ENCODE results near the gene TSHR.
A peak's percentile ranks its signal among the peaks of the same experiment; 100 is the strongest.
"Not testable (repeated sequence)": the region's sequence is repeated elsewhere in the genome, so short reads cannot be mapped to it uniquely, and the experiment has no call there.

The TSHR gene

DNA sequence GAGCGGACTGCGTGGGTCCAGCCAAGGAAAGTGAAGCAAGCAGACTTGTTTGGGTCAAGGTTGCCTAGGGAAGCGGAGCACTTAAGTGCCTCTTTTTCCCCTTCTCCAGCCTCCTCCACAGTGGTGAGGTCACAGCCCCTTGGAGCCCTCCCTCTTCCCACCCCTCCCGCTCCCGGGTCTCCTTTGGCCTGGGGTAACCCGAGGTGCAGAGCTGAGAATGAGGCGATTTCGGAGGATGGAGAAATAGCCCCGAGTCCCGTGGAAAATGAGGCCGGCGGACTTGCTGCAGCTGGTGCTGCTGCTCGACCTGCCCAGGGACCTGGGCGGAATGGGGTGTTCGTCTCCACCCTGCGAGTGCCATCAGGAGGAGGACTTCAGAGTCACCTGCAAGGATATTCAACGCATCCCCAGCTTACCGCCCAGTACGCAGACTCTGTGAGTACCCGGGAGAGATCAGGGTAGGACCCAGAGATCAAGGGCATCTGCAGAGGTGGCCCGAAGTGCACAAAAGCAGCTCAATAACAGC, at the start of gene TSHR:
TSHR (plus strand) TSS at position 206 of the 526 bp plus-strand sequence; CDS start at position 266, 60 bp downstream.
- no peak for DNase-seq (ENCODE audit: low read depth)

DNA sequence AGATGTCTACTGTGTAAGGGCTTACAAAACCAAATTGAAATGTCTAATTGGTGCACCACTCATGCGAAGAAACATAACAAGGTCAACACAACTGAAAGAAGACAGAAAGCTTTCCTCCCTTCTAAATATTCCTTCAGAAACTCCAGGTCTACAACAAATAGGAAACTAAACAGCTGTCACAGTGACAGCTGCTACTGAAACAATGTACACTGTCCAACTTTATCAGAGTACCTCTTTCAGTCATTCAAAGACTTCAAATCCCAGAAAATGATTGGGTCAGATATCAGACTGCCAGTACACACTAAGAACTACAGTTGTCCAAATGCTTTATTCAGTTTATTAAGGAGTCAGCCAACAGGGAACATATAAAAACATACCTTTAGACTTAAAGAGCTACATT, 49.1 kb upstream of the TSHR start:
- no peak for DNase-seq (ENCODE audit: low read depth)

DNA sequence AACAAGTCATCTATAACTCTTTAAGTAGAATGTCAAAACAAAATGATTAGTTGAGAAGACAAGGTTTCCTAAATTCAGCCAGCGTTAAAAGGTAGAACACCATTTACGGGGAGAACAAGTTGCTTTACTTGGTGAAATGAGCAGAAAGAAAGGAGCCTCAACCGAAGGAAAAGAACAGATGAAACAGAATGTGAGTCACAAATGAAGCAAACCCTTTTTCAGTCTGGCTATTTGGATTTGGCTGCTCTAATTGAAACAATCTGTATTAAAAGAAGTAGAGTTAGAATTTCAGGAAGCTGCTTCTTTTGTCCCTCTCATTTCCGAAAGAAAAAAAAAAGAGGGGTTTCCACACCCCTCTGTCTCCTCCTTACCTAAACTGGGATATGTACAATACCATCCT, 48.5 kb upstream of the TSHR start:
- DNase-seq (ENCODE audit: low read depth), result no peak

DNA sequence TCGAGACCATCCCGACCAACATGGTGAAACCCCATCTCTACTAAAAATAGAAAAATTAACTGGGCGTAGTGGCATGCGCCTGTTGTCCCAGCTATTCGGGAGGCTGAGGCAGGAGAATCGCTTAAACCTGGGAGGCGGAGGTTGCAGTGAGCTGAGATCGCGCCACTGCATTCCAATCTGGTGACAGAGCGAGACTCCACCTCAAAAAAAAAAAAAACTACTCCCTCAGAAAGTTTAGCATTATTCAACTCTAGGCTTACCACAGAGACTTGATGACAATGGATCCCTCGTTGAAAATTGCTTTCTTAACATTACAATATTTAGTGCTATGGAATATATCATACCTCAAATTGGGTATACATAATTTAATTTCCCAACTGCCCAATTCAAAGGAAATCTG, 43.4 kb upstream of the TSHR start:
- DNase-seq (ENCODE audit: low read depth), result not testable (repeated sequence)

DNA sequence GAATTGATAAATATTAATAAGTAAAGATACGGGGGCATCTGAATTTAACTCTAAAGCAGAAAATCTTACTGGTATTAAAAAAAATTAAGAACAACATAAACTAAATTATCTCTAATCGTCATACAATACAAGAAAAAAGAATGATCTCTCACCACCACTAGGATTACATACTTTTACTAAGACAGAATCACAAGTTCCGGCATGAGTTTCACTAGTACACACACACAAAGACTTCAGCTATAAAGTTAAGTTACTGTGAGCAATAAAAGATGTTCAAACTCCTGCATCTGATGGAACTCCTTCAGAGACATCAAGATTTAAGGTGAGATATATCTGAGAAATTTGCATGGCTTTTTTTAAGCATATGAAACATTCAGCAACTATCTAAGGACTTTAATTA, 35.8 kb upstream of the TSHR start:
- DNase-seq (ENCODE audit: low read depth), result no peak

DNA sequence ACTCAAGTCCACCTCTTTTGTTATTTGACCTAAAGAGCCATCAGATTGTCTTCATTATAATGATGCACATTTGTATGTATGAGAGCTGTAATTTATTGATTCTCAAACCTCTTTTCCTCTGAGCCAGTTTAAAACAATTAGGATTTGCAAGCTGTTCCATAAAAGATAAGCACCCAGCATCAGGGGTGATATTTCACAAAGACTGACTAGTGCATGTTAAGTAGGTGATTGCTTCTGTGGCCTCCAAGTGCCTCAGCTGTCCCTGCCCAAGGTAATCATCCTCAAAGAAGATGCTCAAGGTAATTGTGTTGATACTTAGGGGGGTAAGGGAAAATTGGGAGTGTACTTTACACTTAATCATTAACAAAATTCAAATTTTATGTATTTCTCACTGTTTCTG, 32.1 kb upstream of the TSHR start:
- DNase-seq (ENCODE audit: low read depth), result no peak

DNA sequence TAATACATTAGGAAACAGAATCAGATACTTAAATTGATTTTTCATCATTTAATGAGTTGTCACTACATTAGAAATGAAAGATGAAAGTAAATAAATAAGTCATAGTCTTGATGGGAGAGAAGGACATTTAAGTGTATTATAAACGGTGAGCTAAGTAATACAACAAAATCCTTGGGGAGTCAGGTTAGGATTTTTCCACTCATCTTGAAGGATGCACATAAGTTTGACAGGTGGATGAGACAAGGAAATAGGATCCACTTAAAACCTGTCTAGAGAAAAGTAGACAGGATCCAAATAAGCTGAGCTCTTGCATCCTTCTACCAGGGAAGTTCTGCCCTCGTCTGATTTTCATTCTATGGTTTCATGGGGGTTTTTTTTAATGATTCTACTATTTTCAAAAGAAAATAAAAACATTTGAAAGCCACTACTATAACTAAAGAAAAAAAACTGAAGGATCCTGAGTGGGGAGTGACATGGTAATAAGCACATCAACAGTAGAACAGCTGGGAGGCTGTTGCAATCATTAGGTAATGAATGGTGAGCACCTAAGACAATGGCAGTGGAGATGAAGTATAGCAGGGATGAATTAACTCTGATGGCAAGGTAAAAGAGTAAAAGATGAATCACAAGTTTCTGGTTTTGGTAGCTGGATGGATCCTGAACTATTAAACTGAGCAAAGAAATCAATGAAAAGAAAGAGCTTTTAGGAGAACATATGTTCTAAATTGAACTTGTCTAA, 30.9 kb upstream of the TSHR start:
- no peak for DNase-seq (ENCODE audit: low read depth)

DNA sequence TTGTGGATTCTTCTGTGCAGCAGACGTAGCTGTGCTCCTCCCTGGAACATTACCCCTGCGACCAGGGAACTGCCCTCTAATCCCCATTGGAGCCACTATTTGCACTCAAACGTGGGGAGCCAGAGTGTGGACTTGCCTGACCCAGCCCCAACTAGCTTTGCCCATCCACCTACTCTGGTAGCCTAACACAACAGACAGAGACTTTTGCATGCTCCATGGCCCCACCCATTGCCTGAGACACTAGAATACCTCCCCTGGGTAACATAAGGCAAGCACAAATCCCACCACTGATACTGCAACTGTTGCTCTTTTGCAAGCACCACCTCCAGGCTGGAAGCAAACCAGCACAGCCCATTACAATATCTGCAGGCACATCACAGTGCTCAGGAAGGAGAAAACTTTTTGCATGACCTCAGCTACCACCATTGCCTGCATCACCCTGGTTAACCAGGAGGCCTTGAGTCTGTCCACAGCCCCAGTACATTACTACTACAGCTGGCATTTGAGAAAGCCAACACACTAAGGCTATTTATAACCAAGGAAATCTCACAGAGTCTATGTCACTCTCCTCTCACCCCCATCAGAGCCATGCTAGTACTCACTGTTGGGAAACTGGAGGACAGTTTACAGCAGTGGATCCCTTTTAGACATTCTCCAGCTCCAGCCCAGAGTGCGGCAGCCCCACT, 28.9 kb upstream of the TSHR start:
- no peak for DNase-seq (ENCODE audit: low read depth)

DNA sequence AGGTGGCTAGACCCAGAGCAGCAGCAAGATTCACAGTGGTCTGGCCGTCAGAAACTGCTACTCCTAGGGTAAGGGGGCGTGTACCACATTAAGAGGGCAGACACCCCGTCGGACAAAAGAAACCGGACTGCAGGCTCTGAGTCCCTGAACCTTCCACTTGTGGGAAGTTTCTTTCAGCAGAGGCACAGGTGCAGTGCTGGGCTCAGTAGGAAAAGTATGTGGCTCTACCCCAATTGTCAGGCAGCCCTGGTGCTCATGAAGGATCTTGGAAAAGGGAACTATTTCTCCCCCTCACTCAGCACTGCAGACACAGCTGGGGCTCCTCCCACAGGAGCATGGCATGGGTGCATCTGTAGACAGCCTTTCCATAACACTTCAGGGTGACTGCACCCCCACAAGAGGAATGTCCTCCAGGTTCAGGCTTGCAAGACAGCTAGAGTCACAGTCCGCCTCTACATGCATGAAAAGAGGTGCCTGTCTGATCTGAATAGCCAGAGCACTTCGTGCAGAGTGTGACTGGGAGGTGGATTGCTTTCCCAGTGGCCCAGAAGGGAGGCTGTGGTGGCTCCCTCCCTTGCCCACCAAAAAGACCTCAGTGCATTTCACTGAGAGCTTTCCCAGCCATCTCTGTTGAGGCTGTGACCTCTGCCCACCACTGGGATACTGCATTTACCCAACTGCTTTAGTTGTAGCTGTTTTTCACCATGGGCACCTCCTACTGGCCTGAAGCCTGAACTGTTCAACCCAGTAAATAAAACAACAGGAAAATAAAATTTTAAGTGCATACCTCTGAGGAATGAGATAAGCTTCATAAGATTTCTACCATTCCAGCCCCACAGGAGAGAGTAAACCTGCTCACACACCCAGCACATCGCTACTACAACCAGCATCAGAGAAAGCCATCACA, 28.1 kb upstream of the TSHR start:
- no peak for DNase-seq (ENCODE audit: low read depth)

DNA sequence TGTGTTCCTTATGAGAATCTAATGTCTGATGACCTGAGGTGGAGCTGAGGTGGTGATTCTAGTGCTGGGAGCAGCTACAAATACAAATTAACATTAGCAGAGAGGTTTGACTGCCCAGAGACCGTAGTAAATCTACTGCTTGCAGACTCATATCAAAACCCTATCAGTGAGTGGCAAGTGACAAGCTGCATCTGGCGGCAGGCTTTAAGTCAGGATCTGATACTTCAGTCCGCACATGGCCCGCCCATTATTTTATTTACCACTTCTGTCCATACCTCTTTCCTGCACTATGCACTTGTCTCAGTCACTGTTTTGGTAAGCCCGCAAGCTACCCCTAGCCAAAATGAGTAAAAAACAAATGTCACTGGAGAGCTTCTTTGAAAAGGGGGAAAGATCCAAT, 25.3 kb upstream of the TSHR start:
- DNase-seq (ENCODE audit: low read depth), result no peak

DNA sequence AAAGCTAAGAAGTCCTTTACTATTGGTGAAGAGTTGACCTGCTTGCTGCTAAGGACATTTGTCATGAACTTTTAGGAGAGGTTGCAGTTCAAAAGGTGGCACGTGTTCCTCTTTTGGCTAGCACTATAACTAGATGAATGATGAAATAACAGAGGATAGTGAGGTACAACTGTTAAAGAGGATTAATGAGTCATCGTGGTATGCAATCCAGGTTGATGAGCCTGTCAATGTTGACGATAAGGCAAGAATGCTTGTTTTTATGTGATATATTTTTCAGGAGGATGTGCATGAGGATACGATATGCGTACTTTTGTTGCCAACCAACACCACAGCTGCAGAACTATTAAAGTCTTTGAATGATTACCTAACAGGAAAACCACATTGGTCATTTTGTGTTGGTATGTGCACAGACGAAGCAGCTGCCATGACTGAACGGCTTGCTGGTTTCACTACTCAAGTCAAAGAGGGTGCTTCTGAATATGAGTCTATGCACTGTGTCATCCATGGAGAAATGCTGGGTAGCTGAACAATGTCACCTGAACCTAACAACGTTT, 24.5 kb upstream of the TSHR start:
- DNase-seq (ENCODE audit: low read depth), result no peak

DNA sequence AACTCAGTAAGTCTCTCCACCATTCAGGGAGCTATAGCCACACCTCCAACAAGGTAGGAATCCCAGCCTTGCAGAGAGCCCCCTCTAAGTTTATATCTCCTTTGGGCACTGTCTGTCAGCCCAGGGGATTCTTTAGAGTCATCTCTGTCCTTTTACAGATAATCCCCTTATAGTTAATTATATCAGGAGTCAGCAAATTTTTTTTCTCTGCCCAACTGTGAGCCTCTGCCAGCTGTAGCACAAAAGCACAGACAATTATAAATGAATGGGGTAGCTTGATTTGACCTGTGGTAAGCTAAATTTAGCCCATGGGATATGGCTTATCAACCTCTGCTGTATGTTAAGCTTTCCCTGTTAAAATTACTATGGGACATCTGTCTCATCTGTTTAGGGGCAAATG, 22.1 kb upstream of the TSHR start:
- DNase-seq (ENCODE audit: low read depth), result no peak

DNA sequence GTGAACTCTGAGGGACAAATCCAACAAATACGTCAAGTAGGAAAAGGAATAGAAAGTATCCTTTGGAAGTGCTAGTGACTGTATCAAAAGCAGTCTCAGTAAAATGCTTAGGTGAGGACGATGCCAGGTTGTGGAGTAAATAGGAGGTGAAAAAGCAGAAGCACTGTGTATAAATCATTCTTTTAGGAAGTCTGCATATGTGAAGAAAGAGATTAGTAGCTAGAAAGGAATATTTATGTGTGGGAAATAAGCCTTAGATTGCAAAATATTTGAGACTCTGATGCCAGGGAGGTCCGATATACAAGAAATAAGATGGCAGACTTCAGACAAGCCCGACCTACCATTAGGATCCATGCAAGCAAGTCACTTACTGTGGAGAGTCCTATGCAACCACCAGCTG, 21.7 kb upstream of the TSHR start:
- DNase-seq (ENCODE audit: low read depth), result no peak

DNA sequence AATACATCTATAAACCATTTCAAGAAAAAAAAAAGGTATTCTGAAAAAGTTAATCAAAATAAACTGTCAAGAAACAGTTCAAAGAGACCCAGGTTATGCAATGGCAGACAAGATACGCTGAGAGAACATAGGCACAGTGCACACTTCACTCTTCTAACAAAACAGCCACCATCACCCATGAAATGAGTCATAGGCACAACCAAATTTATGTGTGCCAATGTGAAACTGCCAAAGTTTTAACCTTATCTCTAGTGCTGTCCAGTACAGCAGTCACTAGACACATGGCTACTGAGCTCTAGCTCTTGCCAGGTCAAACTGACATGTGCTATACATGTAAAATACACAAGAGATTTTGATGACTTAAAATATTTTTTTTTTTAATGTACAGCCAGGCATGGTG, 15.3 kb upstream of the TSHR start:
- DNase-seq (ENCODE audit: low read depth), result no peak

DNA sequence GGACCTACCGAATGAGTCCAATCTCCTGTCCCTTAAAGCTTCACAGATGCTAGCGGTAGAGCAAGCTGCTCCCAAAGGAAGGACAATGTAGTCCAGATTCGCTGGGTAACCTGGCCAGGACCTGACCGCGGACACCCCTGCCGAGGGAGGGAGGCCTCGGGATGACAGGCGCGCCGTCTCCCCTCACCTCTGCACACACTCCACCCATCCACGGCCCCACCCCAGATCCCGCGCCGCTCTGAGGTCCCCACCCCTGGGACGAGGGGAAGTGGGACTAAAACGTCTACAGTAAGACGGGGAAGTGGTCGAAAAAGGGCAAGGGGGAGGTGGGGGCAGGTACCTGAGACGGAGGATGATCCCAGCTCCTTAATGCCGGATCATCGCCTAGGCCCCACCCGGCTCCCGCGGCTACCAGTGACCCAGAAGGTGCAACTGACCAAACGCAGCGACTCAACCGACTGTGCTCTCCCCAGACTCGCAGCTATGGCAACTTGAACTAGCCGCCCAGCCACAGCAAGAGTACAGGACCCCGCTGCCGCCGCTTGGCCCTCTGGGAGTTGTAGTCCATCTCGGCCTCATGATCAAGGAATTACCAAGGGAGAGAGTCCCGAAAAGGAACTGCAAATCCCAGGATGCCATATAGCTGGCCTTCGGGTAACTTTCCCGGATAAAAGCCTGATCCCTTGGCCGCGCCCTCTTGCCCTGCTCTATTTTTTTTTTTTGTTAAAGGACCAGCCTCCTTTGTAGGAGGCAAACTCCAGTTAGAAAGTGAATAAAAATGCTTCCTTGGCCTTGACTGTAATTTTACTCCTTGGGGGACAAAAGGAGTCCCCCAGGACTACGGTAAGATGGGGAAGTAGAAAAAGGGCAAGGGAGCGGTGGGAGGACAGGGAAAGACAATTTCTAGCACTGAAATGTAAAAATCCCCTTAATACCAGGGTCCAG, 13.9 kb upstream of the TSHR start, which contains the start of gene CEP128:
CEP128 (minus strand) TSS at position 498 of the 945 bp plus-strand sequence.
- peak; percentile 77 for DNase-seq (ENCODE audit: low read depth)

DNA sequence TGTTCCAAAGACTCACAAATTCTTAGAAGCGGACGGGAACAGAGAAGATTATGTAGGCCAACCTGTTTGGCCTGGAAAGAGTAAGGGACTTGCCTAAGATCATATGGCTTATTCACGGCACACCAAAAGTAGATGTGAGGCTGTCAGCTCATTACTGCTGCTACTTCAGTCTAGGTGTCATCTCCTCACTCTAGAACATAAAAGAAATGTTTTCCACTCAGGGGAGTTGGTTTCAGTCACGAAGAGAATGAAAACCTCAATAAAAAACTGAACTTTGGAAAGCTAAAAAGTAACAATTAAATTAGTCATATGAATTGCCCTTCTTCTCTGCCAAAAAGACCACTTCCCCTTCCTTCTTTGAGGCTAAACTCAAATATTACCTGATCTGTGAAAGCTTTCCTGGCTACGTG, 13.2 kb upstream of the TSHR start:
- DNase-seq (ENCODE audit: low read depth), result no peak

DNA sequence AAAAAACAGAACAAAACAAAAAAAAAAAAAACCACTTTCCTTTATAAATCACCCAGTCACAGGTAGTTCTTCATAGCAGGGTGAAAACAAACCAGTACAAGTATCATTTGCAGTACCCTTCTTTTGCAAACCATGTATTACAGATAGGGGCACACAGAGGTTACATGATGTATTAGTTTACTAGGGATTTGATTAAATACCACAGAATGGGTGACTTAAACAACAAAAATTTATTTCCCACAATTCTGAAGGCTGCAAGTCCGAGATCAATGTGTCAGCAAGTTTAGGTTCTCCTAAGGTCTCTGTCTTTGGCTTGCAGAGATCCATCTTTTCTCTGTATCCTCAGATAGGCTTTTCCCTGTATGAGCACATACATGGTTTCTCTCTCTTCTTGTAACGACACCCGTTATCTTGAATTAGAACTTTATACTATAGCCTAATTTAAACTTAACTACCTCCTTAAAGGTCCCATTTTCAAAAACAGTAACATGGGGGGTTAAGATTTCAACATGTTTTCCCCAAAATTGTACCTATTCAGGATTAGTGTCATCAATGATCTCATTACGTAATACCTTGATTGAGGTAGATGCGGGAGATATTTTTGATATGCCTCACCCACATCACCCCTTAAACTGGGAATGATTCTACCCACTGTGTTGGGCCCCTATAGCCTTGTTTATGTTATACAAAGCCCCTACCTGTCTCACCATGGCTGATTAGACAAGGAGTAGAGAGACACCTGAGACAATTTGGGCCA, 10.4 kb upstream of the TSHR start:
- no peak for DNase-seq (ENCODE audit: low read depth)

DNA sequence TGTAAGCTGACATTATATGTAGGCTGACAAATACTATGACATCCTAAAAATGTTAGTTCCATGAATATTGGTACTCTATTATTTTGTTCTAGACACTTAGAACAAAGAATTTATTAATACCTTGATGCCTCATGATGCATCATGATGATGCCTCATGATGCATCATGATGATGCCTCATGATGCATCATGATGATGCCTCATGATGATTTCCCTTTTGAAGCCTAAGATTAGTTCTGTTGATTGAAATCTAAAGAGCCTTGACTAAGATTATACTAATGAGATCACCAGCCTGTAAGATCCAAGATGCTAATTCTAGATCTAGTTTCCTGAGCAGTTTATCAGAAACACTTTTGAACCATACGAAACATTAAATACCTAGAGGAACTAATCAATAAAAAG, 9.2 kb upstream of the TSHR start:
- DNase-seq (ENCODE audit: low read depth), result no peak

DNA sequence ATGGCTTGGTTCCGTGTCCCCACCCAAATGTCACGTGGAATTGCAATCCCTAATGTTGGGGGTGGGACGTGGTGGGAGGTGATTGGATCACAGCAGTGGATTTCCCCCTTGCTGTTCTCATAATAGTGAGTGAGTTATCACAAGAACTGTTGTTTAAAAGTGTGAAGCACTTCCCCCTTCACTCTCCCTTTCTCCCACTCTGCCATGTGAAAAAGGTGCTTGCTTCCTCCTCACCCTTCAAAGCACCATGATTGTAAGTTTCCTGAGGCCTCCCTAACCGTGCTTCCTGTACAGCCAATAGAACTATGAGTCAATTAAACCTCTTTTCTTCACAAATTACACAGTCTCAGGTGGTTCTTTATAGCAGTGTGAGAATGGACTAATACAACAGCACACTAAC, 8.6 kb upstream of the TSHR start:
- DNase-seq (ENCODE audit: low read depth), result no peak

DNA sequence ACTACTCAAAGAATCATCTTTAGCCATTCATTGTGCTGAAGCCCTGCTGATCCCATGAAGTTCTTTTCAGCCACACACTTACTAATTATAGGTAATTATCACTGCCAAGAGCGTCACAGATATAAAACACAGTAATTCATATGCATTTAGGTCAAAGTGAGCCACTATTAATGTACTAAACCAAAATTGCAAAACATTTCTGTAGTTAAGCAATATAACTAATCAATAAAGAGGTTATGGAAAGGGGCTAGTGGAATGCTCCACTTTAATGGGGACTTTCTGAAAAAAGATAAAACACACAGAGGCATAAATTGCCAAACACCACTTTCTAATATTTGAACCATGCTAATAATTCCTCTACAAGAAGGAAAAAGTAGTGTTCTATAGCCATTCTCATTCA, 7.1 kb upstream of the TSHR start:
- DNase-seq (ENCODE audit: low read depth), result no peak
